NCI-H128 (cell line): Measurements from ENCODE around the gene ANKS1A.

Experiments used
- DNase-seq: peaks from one replicate; lab custom pipeline; 2025; ENCODE audit not compliant: unreplicated experiment; lab: John Stamatoyannopoulos, UW

The ANKS1A gene

GRCh38 chr6:35080821-35081425 is 191.9 kb downstream of the ANKS1A start:
- DNase-seq, result no peak

GRCh38 chr6:35081426-35081851 is 192.4 kb downstream of the ANKS1A start:
- DNase-seq, result no peak

- no peak for DNase-seq
Observed at GRCh38 chr6:35082046-35082732, 193.1 kb downstream of the ANKS1A start.

- no peak for DNase-seq
Observed at GRCh38 chr6:35082733-35083403, 193.8 kb downstream of the ANKS1A start.

- DNase-seq, result no peak
Observed at GRCh38 chr6:35083507-35083906, 194.5 kb downstream of the ANKS1A start.

GRCh38 chr6:35084041-35084491 is 195.0 kb downstream of the ANKS1A start:
- DNase-seq, result no peak

DNA sequence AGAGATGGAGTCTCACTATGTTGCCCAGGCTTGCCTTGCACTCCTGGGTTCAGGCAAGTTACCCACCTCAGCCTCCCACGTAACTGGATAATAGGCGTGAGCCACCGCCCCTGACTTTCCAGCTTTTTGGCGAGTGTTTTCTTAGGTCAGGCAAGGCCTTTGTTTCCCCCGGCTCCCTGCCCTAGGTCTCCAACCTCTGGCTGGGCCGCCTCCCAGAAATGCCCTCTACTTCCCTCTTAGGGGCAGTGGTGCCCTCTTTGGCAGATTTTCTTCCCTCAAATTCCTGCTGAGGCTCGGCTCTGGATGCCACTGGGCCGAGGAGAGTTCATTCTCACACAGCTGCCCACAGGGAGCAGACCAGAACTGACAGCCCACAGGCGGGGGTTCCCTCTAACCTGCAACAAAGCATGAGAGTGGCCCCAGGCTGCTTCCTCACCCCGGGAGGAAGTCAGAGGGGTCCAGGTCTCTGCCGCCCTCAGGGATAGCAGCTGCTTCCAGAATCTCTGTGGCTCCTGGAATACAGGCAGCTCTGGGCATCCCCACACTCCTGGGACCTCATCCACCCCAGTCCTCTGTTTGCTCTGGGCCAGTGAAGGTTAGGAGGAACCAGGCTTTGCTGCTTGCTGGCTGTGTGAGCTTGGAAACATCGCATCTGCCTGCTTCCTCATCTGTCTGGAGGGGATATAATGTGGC is 195.6 kb downstream of the ANKS1A start:
- no peak for DNase-seq

GRCh38 chr6:35085359-35086281 is 196.6 kb downstream of the ANKS1A start:
- DNase-seq, result no peak

DNA sequence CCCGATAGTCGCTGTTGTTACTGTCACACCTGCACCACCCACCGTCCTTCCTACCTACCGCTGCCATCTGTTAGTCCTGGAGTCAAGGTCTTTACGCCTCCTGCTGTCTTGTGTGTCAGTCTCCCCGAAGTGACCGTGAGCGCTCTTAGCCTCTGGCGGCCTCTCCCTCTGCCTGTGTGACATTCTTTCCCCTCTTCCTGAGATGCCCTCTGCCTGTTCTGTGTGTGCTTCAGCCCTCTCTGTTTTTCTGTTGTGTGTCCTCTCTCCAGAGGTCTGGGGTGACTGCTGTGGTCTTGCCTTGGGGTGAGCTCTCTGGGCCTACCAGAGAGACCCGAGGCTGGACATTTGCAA is 197.2 kb downstream of the ANKS1A start:
- DNase-seq, result no peak

- no peak for DNase-seq
Observed at GRCh38 chr6:35086636-35087360, 197.7 kb downstream of the ANKS1A start.

- no peak for DNase-seq
Observed at GRCh38 chr6:35087361-35088280, 198.6 kb downstream of the ANKS1A start.

- no peak for DNase-seq
Observed at GRCh38 chr6:35088281-35089215, 199.5 kb downstream of the ANKS1A start.

DNA sequence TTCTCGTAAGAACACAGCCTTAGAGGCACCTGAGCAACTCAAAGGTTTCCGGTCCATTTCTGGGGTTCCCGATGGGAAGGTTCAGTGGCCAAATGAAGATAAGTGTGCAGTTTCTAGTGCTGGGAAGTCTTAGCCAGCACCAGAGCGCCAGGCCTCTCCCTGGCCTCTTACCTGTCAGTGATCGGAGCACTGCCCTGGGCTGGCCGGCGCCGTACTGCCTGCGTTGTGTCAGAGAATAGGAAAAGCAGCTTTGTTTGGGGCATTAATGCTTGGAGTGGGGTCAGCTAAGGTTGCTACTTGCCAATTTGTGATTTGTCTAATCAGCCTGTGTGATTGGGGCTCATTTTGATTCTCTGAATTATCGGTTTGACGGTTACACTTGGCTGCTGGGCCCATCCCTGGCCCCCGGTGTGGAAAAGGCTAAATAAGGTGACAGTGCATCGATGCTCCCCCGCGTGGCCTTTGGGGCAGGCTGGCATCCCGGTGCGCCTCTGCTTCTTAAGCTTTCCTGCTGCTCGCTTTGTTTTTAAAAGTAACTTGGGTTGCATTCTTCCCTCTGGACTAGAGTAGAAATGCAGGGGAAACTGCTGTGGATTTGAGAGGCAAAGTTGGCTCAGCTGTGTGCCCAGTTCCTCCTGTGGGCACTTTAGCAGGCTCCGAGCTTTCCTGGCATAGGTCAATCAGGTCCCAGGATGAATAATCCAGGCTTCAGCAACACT is 200.3 kb downstream of the ANKS1A start:
- no peak for DNase-seq

DNA sequence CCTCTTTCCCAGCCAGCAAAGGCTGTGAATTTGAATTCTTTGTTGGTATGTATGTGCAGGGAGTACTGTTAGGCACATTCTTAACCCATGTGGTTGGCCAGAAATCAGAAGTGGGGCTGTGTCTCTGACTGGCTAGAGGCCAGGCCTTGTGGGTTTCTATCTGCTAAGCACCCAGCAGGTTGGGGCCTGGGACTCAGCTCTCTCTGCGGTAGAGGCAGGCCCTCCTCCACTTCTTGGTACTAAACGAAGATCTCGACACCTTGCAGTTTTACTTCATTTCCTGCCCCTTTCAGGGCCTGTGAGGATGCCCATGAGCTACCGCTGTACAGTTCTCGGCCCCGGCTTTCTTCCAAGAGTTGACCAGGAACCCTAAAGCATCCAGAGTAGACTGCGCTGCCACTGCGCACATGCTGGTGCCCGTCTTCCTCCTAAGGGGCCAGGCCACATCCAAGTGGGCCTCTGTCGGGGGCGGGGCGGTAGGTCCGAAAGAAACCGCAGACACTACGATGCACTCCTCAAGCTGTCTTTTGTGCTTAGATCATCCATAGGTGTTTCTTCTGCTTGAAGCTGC is 201.0 kb downstream of the ANKS1A start:
- DNase-seq, result no peak

GRCh38 chr6:35090734-35091133 is 201.7 kb downstream of the ANKS1A start:
- no peak for DNase-seq

DNA sequence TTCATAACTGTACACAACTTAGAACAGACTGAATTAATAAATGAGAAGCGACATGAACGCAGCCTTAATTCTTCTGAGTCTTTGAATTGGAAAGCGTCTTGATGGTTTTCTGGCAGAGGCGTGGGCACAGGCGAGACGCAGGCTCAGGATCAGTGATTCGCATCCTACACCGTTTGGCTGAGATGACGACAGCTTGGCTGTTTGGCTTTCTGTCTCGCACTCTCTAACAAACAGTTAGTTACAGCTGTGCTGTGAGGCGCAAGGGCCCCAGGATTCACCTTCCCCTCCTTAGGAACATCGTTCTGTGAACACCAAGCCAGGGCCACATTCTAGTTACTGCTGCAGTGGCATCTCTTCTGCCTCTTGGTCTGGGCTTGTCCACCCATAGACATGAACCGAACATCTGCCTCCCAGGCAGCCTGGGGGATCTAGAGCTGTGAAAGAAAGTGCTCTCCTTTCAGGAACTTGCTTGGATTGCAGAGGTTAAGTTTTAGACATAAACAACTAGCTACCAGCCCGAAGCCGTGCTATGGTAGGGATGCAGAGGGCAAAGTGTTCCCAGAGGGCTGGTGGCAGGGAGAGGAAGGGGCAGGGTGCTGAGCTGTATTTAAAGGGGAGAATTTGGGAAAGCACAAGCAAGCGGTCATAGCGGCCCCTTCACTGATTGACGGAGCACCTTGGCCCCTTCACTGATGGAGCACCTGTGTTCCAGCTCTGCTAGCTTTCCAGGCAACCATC is 202.5 kb downstream of the ANKS1A start:
- no peak for DNase-seq
